CD8-positive, alpha-beta memory T cell (primary cell): ENCODE measurements around the gene SIAH3. TPM values are rescaled to one million over a fixed set of nuclear protein-coding genes. Genes with fewer than 3 reads are reported as not detected.
A peak's percentile ranks its signal among the peaks of the same experiment; 100 is the strongest.

Experiments used
- CTCF ChIA-PET: fragments of 350-600 bp; sonication (Branson Sonifier 250); formaldehyde crosslinking; loops from one replicate; lab custom pipeline; 2021; ENCODE audit warnings: antibody characterized with exemption; lab: Charles Lee
- POLR2A ChIA-PET: fragments of 350-600 bp; sonication (Branson Sonifier 250); formaldehyde crosslinking; loops from one replicate; lab custom pipeline; 2021; ENCODE audit warnings: antibody characterized with exemption; lab: Charles Lee
- DNase-seq, 5 donors: peaks; one replicate each; pipeline versions ENCODE4 v3.0.0 to v3.0.0-alpha.2; 2020 to 2022; ENCODE audit warnings: mixed read lengths in 1 of 5
- H3K27ac ChIP-seq: one replicate; pipeline ENCODE4 v1.7.0; 2013; ENCODE audit warnings: low read depth, mild to moderate bottlenecking, low read length, moderate library complexity
- H3K27me3 ChIP-seq: 2 replicates; pipeline ENCODE4 v1.7.0; 2013; ENCODE audit warnings: low read length, mild to moderate bottlenecking; ENCODE audit not compliant: insufficient read depth, poor library complexity, severe bottlenecking
- H3K36me3 ChIP-seq: 2 replicates; pipeline ENCODE4 v1.7.0; 2013; ENCODE audit warnings: mild to moderate bottlenecking, low read length, moderate library complexity; ENCODE audit not compliant: insufficient read depth
- H3K4me1 ChIP-seq: 2 replicates; pipeline ENCODE4 v1.7.0; 2013; ENCODE audit warnings: mild to moderate bottlenecking, low read length, moderate library complexity; ENCODE audit not compliant: insufficient read depth
- H3K4me3 ChIP-seq: 2 replicates; pipeline ENCODE4 v1.7.0; 2013; ENCODE audit warnings: mild to moderate bottlenecking, low read length
- H3K9me3 ChIP-seq: 2 replicates; pipeline ENCODE4 v1.7.0; 2013; ENCODE audit warnings: mild to moderate bottlenecking, low read length
- H3K27ac Mint-ChIP-seq, 8 donors: one replicate each; pipeline ENCODE4 v1.8.0; 2020 to 2021; ENCODE audit warnings: mixed read lengths in 8 of 8, mild to moderate bottlenecking in 6 of 8, inconsistent platforms in 3 of 8, moderate library complexity in 3 of 8
- H3K27me3 Mint-ChIP-seq, 2 donors: one replicate each; pipeline ENCODE4 v1.8.0; 2020 to 2021; ENCODE audit warnings: mixed read lengths in 2 of 2, mild to moderate bottlenecking in 1 of 2, moderate library complexity in 1 of 2
- H3K36me3 Mint-ChIP-seq, 3 donors: one replicate each; pipeline ENCODE4 v1.8.0; 2020 to 2021; ENCODE audit warnings: mixed read lengths in 3 of 3, inconsistent platforms in 1 of 3, mild to moderate bottlenecking in 1 of 3
- H3K4me1 Mint-ChIP-seq, 3 donors: one replicate each; pipeline ENCODE4 v1.8.0; 2020 to 2021; ENCODE audit warnings: mixed read lengths in 3 of 3, inconsistent platforms in 1 of 3, mild to moderate bottlenecking in 1 of 3
- H3K4me3 Mint-ChIP-seq, 7 donors: one replicate each; pipeline ENCODE4 v1.8.0; 2020 to 2021; ENCODE audit warnings: mixed read lengths in 7 of 7, mild to moderate bottlenecking in 6 of 7, moderate library complexity in 4 of 7, inconsistent platforms in 2 of 7
- H3K9me3 Mint-ChIP-seq, 5 donors: one replicate each; pipeline ENCODE4 v1.8.0; 2020 to 2022; ENCODE audit warnings: mixed read lengths in 5 of 5, mild to moderate bottlenecking in 3 of 5, moderate library complexity in 2 of 5, inconsistent platforms in 1 of 5
- polyA plus RNA-seq: library from polyadenylated mRNA; unstranded; fragments of 300-500 nt; fragmentation: Illumina TruSeq; gene quantifications from one replicate; pipeline ENCODE4 v1.2.3, GENCODE V29; 2021
- total RNA-seq, 2 experiments: library from RNA; stranded (reverse); gene quantifications; one replicate each; pipeline ENCODE4 v1.2.3, GENCODE V29; 2021

The SIAH3 gene
- under 1 TPM; 0.11 to 0.20 TPM for total RNA-seq
- polyA plus RNA-seq, result not detected

GRCh38 chr13:45851171-45851921 lies at the start of gene SIAH3:
TSS of gene SIAH3 (minus strand) at chr13:45851753. CDS start at chr13:45851629, 124 bp downstream.
- ChIA-PET CTCF (no interaction called here), POLR2A (no interaction called here)
- peak within 1 kb of the TSS; percentile 65 for H3K4me3 ChIP-seq
- H3K9me3 Mint-ChIP-seq, result peaks cover 2 to 10% (median 4%) of the 10 kb centered on the region in 5 donors
- H3K4me3 Mint-ChIP-seq, result peak within 1 kb of the TSS; percentile 31 to 91 (median 83)
- peaks cover 47% of the 10 kb centered on the region for H3K4me1 ChIP-seq
- H3K9me3 ChIP-seq, result no peaks in the 10 kb centered on the region
- H3K36me3 ChIP-seq, result no peaks in the 10 kb centered on the region
- peaks cover 24 to 30% of the 10 kb centered on the region in 2 donors for H3K27me3 Mint-ChIP-seq
- peaks cover 4% of the 10 kb centered on the region for H3K27me3 ChIP-seq
- H3K27ac ChIP-seq, result no peak within 1 kb of the TSS
- DNase-seq, result peak in 1 of 5 donors; percentile 28
- peaks cover 37 to 55% (median 52%) of the 10 kb centered on the region in 3 donors for H3K4me1 Mint-ChIP-seq
- peak within 1 kb of the TSS in 4 of 8 donors; percentile 25 to 77 (median 70) for H3K27ac Mint-ChIP-seq
- H3K36me3 Mint-ChIP-seq, result peaks cover 0 to 4% (median 1%) of the 10 kb centered on the region in 3 donors

GRCh38 chr13:45899406-45899805 lies 47.9 kb upstream of the SIAH3 start:
- Mint-ChIP-seq H3K27ac (no peak overlapping the region), H3K9me3 (peaks cover 0 to 1% (median 0%) of the 10 kb centered on the region in 5 donors), H3K27me3 (peaks cover 4 to 30% of the 10 kb centered on the region in 2 donors), H3K4me3 (no peak overlapping the region), H3K4me1 (no peaks in the 10 kb centered on the region), H3K36me3 (peaks cover 0 to 5% (median 0%) of the 10 kb centered on the region in 3 donors)
- Histone ChIP-seq H3K4me3 (no peak overlapping the region), H3K27ac (no peak overlapping the region), H3K27me3 (peaks cover 5% of the 10 kb centered on the region), H3K9me3 (no peaks in the 10 kb centered on the region), H3K36me3 (no peaks in the 10 kb centered on the region), H3K4me1 (no peaks in the 10 kb centered on the region)
- CTCF ChIA-PET, result no interaction called here
- no peak for DNase-seq
- POLR2A ChIA-PET, result no interaction called here

- no peaks in the 10 kb centered on the region for H3K9me3 ChIP-seq
- ChIA-PET POLR2A (no interaction called here), CTCF (no interaction called here)
- Mint-ChIP-seq H3K4me1 (no peaks in the 10 kb centered on the region), H3K36me3 (peaks cover 0 to 5% (median 0%) of the 10 kb centered on the region in 3 donors), H3K9me3 (peaks cover 0 to 1% (median 0%) of the 10 kb centered on the region in 5 donors), H3K4me3 (no peak overlapping the region), H3K27me3 (peaks cover 3 to 25% of the 10 kb centered on the region in 2 donors), H3K27ac (no peak overlapping the region)
- no peak overlapping the region for H3K4me3 ChIP-seq
- peaks cover 5% of the 10 kb centered on the region for H3K27me3 ChIP-seq
- no peaks in the 10 kb centered on the region for H3K36me3 ChIP-seq
- no peak for DNase-seq
- H3K27ac ChIP-seq, result no peak overlapping the region
- H3K4me1 ChIP-seq, result no peaks in the 10 kb centered on the region
Observed at GRCh38 chr13:45897562-45897961, 46.0 kb upstream of the SIAH3 start.

- Histone ChIP-seq H3K36me3 (no peaks in the 10 kb centered on the region), H3K4me3 (no peak overlapping the region), H3K4me1 (no peaks in the 10 kb centered on the region), H3K9me3 (no peaks in the 10 kb centered on the region), H3K27ac (no peak overlapping the region), H3K27me3 (peaks cover 5% of the 10 kb centered on the region)
- peak overlapping the region in 1 of 8 donors; percentile 32 for H3K27ac Mint-ChIP-seq
- peaks cover 3 to 33% of the 10 kb centered on the region in 2 donors for H3K27me3 Mint-ChIP-seq
- ChIA-PET CTCF (no interaction called here), POLR2A (no interaction called here)
- no peak for DNase-seq
- peaks cover 0 to 1% (median 0%) of the 10 kb centered on the region in 5 donors for H3K9me3 Mint-ChIP-seq
- H3K4me1 Mint-ChIP-seq, result no peaks in the 10 kb centered on the region
- H3K36me3 Mint-ChIP-seq, result peaks cover 0 to 5% (median 0%) of the 10 kb centered on the region in 3 donors
- no peak overlapping the region for H3K4me3 Mint-ChIP-seq
Observed at GRCh38 chr13:45896285-45896684, 44.7 kb upstream of the SIAH3 start.

- H3K4me1 Mint-ChIP-seq, result no peaks in the 10 kb centered on the region
- POLR2A ChIA-PET, result no interaction called here
- H3K36me3 Mint-ChIP-seq, result peaks cover 0 to 5% (median 0%) of the 10 kb centered on the region in 3 donors
- DNase-seq, result no peak
- Histone ChIP-seq H3K27me3 (peaks cover 5% of the 10 kb centered on the region), H3K9me3 (no peaks in the 10 kb centered on the region), H3K36me3 (no peaks in the 10 kb centered on the region), H3K27ac (no peak overlapping the region), H3K4me1 (no peaks in the 10 kb centered on the region), H3K4me3 (no peak overlapping the region)
- no peak overlapping the region for H3K27ac Mint-ChIP-seq
- peaks cover 0 to 1% (median 0%) of the 10 kb centered on the region in 5 donors for H3K9me3 Mint-ChIP-seq
- H3K27me3 Mint-ChIP-seq, result peaks cover 4 to 37% of the 10 kb centered on the region in 2 donors
- H3K4me3 Mint-ChIP-seq, result no peak overlapping the region
- CTCF ChIA-PET, result no interaction called here
Observed at GRCh38 chr13:45895881-45896280, 44.3 kb upstream of the SIAH3 start.

- peaks cover 2 to 36% of the 10 kb centered on the region in 2 donors for H3K27me3 Mint-ChIP-seq
- no peak overlapping the region for H3K27ac Mint-ChIP-seq
- H3K36me3 Mint-ChIP-seq, result peaks cover 0 to 4% (median 0%) of the 10 kb centered on the region in 3 donors
- DNase-seq, result no peak
- H3K27ac ChIP-seq, result no peak overlapping the region
- H3K4me1 ChIP-seq, result no peaks in the 10 kb centered on the region
- CTCF ChIA-PET, result no interaction called here
- no peaks in the 10 kb centered on the region for H3K4me1 Mint-ChIP-seq
- H3K4me3 Mint-ChIP-seq, result no peak overlapping the region
- POLR2A ChIA-PET, result no interaction called here
- peaks cover 5% of the 10 kb centered on the region for H3K27me3 ChIP-seq
- no peak overlapping the region for H3K4me3 ChIP-seq
- H3K9me3 ChIP-seq, result no peaks in the 10 kb centered on the region
- no peaks in the 10 kb centered on the region for H3K36me3 ChIP-seq
- no peaks in the 10 kb centered on the region for H3K9me3 Mint-ChIP-seq
Observed at GRCh38 chr13:45892513-45892912, 41.0 kb upstream of the SIAH3 start.

- ChIA-PET CTCF (no interaction called here), POLR2A (no interaction called here)
Observed at GRCh38 chr13:45889590-45890243, 38.2 kb upstream of the SIAH3 start.

GRCh38 chr13:45886466-45886865 lies 34.9 kb upstream of the SIAH3 start:
- Mint-ChIP-seq H3K9me3 (no peaks in the 10 kb centered on the region), H3K36me3 (no peaks in the 10 kb centered on the region), H3K27ac (no peak overlapping the region), H3K4me1 (no peaks in the 10 kb centered on the region), H3K27me3 (peaks cover 5 to 24% of the 10 kb centered on the region in 2 donors), H3K4me3 (no peak overlapping the region)
- ChIA-PET POLR2A (no interaction called here), CTCF (no interaction called here)
- no peaks in the 10 kb centered on the region for H3K4me1 ChIP-seq
- H3K36me3 ChIP-seq, result no peaks in the 10 kb centered on the region
- no peaks in the 10 kb centered on the region for H3K27me3 ChIP-seq
- no peak for DNase-seq
- H3K4me3 ChIP-seq, result no peak overlapping the region
- H3K9me3 ChIP-seq, result no peaks in the 10 kb centered on the region
- no peak overlapping the region for H3K27ac ChIP-seq

More at GRCh38 chr13:45889590-45890243, 38.2 kb upstream of the SIAH3 start:
- no peaks in the 10 kb centered on the region for H3K4me1 ChIP-seq
- peaks cover 5 to 30% of the 10 kb centered on the region in 2 donors for H3K27me3 Mint-ChIP-seq
- no peak overlapping the region for H3K27ac ChIP-seq
- DNase-seq, result no peak
- H3K4me3 Mint-ChIP-seq, result no peak overlapping the region
- no peaks in the 10 kb centered on the region for H3K27me3 ChIP-seq
- no peak overlapping the region for H3K27ac Mint-ChIP-seq
- no peaks in the 10 kb centered on the region for H3K36me3 ChIP-seq
- no peaks in the 10 kb centered on the region for H3K4me1 Mint-ChIP-seq
- no peaks in the 10 kb centered on the region for H3K36me3 Mint-ChIP-seq
- no peaks in the 10 kb centered on the region for H3K9me3 ChIP-seq
- no peak overlapping the region for H3K4me3 ChIP-seq
- H3K9me3 Mint-ChIP-seq, result no peaks in the 10 kb centered on the region
